HepG2 (cell line): ENCODE data around the gene CABP2. TPM values are rescaled to one million over a fixed set of nuclear protein-coding genes. Genes with fewer than 3 reads are reported as not detected.

Experiments used
- ATF7-NPFF ChIP-seq: sonication (generic); formaldehyde crosslinking; IDR thresholded peaks from 2 replicates; pipeline ENCODE4 v1.8.1; 2023; ENCODE audit warnings: mild to moderate bottlenecking, low read depth, missing genetic modification reagents, moderate library complexity
- HDAC2 ChIP-seq: sonication (generic); formaldehyde crosslinking; IDR thresholded peaks from 2 replicates; pipeline ENCODE4 v1.4.0; 2020; ENCODE audit warnings: missing genetic modification reagents
- HNF4G ChIP-seq, 2 experiments: sonication (generic) in 1 of 2; formaldehyde crosslinking in 1 of 2; IDR thresholded peaks; 2 replicates each; pipeline versions ENCODE4 v1.4.0 to v1.6.1; 2011 to 2020; ENCODE audit warnings: borderline replicate concordance in 2 of 2, low read depth in 2 of 2, mild to moderate bottlenecking in 2 of 2, low read length in 1 of 2, missing genetic modification reagents in 1 of 2, moderate library complexity in 1 of 2
- KDM3A ChIP-seq: IDR thresholded peaks from 2 replicates; pipeline ENCODE4 v1.6.1; 2018; ENCODE audit warnings: low read depth, missing compliant biosample characterization
- NR3C1 ChIP-seq: sonication (generic); formaldehyde crosslinking; IDR thresholded peaks from 2 replicates; pipeline ENCODE4 v1.4.0; 2020; ENCODE audit warnings: missing genetic modification reagents
- PRMT3 ChIP-seq: sonication (generic); formaldehyde crosslinking; IDR thresholded peaks from 2 replicates; pipeline ENCODE4 v1.8.1; 2022; ENCODE audit warnings: low read depth, mild to moderate bottlenecking, moderate library complexity, missing genetic modification reagents, borderline replicate concordance
- TAF15 ChIP-seq: fragments of 200-400 bp; formaldehyde crosslinking; IDR thresholded peaks from one replicate; pipeline ENCODE4 v1.6.1; 2018; ENCODE audit warnings: mild to moderate bottlenecking, low read depth, low read length; ENCODE audit not compliant: poor library complexity, severe bottlenecking
- ZFP90 ChIP-seq: sonication (generic); formaldehyde crosslinking; IDR thresholded peaks from 2 replicates; pipeline ENCODE4 v1.8.0; 2022; ENCODE audit warnings: missing genetic modification reagents, mild to moderate bottlenecking, inconsistent platforms, borderline replicate concordance
- ZNF3 ChIP-seq: IDR thresholded peaks from 2 replicates; pipeline ENCODE4 v1.7.0; 2017; ENCODE audit warnings: inconsistent platforms
- ZNF33A ChIP-seq: sonication (generic); formaldehyde crosslinking; IDR thresholded peaks from 2 replicates; pipeline ENCODE4 v1.5.1; 2020; ENCODE audit warnings: missing genetic modification reagents, mild to moderate bottlenecking, moderate library complexity, borderline replicate concordance
- ZNF354B ChIP-seq: sonication (generic); formaldehyde crosslinking; IDR thresholded peaks from 2 replicates; pipeline ENCODE4 v1.8.0; 2022; ENCODE audit warnings: mild to moderate bottlenecking, missing genetic modification reagents
- ZNF44 ChIP-seq: sonication (generic); formaldehyde crosslinking; IDR thresholded peaks from 2 replicates; pipeline ENCODE4 v1.5.1; 2020; ENCODE audit warnings: mild to moderate bottlenecking, missing genetic modification reagents
- ZNF572 ChIP-seq: sonication (generic); formaldehyde crosslinking; IDR thresholded peaks from 2 replicates; pipeline ENCODE4 v1.5.1; 2020; ENCODE audit warnings: mild to moderate bottlenecking, missing genetic modification reagents
- ZNF652 ChIP-seq: IDR thresholded peaks from 2 replicates; pipeline ENCODE4 v1.6.1; 2016; ENCODE audit warnings: low read depth, borderline replicate concordance
- ZNF788 ChIP-seq: sonication (generic); formaldehyde crosslinking; IDR thresholded peaks from 2 replicates; pipeline ENCODE4 v1.5.0; 2020; ENCODE audit warnings: mild to moderate bottlenecking, missing genetic modification reagents, borderline replicate concordance
- polyA plus RNA-seq, 8 experiments: library from polyadenylated mRNA; depleted of rRNA in 3 of 8; stranded (reverse) in 7 of 8; unstranded in 1 of 8; fragments of >200 nt; fragmentation: Illumina TruSeq in 4 of 8; extraction: Trizol in 4 of 8; gene quantifications; 2 replicates each; pipeline versions ENCODE4 v1.2.1 to v1.2.3, GENCODE V29; 2011 to 2016; ENCODE audit warnings: low read depth in 4 of 8, missing spikeins in 1 of 8, mixed read lengths in 1 of 8; ENCODE audit not compliant: insufficient read depth in 1 of 8
- total RNA-seq, 5 experiments: library from RNA; depleted of rRNA; stranded (reverse); fragments of >200 nt; fragmentation: Illumina TruSeq; extraction: Trizol; gene quantifications; 2 replicates each; pipeline ENCODE4 v1.2.3, GENCODE V29; 2016; ENCODE audit warnings: low read depth in 1 of 5
- TF ChIP-seq, protein P1 (sequence below), 2 experiments: sonication (generic) in 1 of 2; formaldehyde crosslinking in 1 of 2; IDR thresholded peaks; 2 replicates each; pipeline versions ENCODE4 v1.5.1 to v1.6.1; 2011 to 2020; ENCODE audit warnings: borderline replicate concordance in 1 of 2, low read depth in 1 of 2, low read length in 1 of 2, mild to moderate bottlenecking in 1 of 2, missing genetic modification reagents in 1 of 2, moderate library complexity in 1 of 2
- TF ChIP-seq, protein P2 (sequence below): sonication (generic); formaldehyde crosslinking; IDR thresholded peaks from 2 replicates; pipeline ENCODE4 v1.4.0; 2020; ENCODE audit warnings: missing genetic modification reagents
- TF ChIP-seq, protein P3 (sequence below): sonication (generic); formaldehyde crosslinking; IDR thresholded peaks from 2 replicates; pipeline ENCODE4 v1.9.0; 2021; ENCODE audit warnings: missing genetic modification reagents, borderline replicate concordance

The CABP2 gene
- total and polyA plus RNA-seq, 2 of the 13 experiments (the other 11 are each of a cell fraction or from before 2014, with no cell fraction given): not detected

DNA sequence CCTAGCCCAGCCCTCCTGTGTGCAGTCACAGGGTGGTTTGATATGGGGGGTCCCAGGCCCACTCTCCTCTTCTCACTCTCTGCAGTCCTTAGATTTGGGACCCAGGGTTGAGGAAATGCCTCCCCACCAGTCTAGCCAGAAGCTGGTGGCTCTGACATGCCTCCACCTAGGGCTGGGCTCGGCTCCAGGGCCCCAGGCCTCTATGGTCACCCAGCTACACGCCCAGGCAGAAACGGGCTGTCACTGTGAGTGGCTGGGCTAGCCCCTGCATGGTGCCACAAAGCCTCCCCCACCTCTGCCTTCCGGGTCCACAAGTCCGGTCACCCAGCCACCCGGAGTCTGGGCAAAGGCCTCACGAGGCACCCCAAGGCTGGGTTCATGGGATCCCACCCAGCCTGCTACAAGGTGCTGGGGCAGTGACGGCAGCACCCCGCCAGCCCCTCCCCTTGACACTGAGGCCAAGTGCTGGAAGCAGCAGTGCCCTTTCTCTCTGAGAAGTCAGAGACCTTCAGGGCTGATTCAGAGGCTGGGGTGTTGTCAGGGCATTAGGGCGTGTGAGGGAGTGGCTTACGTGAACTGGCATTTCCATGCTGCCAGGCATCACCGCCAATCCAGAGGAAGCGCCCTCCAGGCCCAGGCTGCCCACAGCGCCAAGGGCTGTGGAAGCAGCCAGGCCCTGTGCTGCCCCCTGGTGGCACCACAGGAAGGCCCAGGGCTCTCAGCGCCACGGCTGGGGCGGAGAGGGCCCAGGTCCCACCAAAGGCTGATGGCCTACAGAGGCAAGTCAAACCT is 17.4 kb downstream of the CABP2 start (continued):
- TF ChIP-seq, protein P1, sequence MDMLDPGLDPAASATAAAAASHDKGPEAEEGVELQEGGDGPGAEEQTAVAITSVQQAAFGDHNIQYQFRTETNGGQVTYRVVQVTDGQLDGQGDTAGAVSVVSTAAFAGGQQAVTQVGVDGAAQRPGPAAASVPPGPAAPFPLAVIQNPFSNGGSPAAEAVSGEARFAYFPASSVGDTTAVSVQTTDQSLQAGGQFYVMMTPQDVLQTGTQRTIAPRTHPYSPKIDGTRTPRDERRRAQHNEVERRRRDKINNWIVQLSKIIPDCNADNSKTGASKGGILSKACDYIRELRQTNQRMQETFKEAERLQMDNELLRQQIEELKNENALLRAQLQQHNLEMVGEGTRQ (IDR thresholded peaks at IDR 0.05; ENCODE audit: low read depth, low read length): no peak
- TF ChIP-seq, protein P1 (CRISPR knock-in tag; IDR thresholded peaks at IDR 0.05; ENCODE audit: borderline replicate concordance): no peak
- TF ChIP-seq ZNF3 (CRISPR knock-in tag): no peak
- TF ChIP-seq ZNF33A: no peak
- no peak for TF ChIP-seq HNF4G (IDR thresholded peaks at IDR 0.05; ENCODE audit: borderline replicate concordance, low read depth, low read length)
- TF ChIP-seq HNF4G (CRISPR knock-in tag; IDR thresholded peaks at IDR 0.05; ENCODE audit: borderline replicate concordance, low read depth): no peak
- TF ChIP-seq ZNF788 (CRISPR knock-in tag): peak; percentile 81; the same call in 1 of the 2 replicates
- TF ChIP-seq, protein P2, sequence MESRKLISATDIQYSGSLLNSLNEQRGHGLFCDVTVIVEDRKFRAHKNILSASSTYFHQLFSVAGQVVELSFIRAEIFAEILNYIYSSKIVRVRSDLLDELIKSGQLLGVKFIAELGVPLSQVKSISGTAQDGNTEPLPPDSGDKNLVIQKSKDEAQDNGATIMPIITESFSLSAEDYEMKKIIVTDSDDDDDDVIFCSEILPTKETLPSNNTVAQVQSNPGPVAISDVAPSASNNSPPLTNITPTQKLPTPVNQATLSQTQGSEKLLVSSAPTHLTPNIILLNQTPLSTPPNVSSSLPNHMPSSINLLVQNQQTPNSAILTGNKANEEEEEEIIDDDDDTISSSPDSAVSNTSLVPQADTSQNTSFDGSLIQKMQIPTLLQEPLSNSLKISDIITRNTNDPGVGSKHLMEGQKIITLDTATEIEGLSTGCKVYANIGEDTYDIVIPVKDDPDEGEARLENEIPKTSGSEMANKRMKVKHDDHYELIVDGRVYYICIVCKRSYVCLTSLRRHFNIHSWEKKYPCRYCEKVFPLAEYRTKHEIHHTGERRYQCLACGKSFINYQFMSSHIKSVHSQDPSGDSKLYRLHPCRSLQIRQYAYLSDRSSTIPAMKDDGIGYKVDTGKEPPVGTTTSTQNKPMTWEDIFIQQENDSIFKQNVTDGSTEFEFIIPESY: peak; percentile 94; the same call in 1 of the 2 replicates
- TF ChIP-seq NR3C1 (CRISPR knock-in tag): no peak
- TF ChIP-seq ZNF44 (CRISPR knock-in tag): no peak
- no peak for TF ChIP-seq ZNF354B (CRISPR knock-in tag)
- TF ChIP-seq HDAC2 (CRISPR knock-in tag): 0 out of 2 replicates have a peak, but pooled peaks have one; percentile 6
- no peak for TF ChIP-seq ATF7-NPFF (CRISPR knock-in tag)
- no peak for TF ChIP-seq ZNF652 (CRISPR knock-in tag)
- TF ChIP-seq, protein P3, sequence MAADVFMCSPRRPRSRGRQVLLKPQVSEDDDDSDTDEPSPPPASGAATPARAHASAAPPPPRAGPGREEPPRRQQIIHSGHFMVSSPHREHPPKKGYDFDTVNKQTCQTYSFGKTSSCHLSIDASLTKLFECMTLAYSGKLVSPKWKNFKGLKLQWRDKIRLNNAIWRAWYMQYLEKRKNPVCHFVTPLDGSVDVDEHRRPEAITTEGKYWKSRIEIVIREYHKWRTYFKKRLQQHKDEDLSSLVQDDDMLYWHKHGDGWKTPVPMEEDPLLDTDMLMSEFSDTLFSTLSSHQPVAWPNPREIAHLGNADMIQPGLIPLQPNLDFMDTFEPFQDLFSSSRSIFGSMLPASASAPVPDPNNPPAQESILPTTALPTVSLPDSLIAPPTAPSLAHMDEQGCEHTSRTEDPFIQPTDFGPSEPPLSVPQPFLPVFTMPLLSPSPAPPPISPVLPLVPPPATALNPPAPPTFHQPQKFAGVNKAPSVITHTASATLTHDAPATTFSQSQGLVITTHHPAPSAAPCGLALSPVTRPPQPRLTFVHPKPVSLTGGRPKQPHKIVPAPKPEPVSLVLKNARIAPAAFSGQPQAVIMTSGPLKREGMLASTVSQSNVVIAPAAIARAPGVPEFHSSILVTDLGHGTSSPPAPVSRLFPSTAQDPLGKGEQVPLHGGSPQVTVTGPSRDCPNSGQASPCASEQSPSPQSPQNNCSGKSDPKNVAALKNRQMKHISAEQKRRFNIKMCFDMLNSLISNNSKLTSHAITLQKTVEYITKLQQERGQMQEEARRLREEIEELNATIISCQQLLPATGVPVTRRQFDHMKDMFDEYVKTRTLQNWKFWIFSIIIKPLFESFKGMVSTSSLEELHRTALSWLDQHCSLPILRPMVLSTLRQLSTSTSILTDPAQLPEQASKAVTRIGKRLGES (CRISPR knock-in tag): no peak
- TF ChIP-seq ZFP90 (CRISPR knock-in tag): no peak
- TF ChIP-seq ZNF572 (CRISPR knock-in tag): 0 out of 2 replicates have a peak, but pooled peaks have one; percentile 58
- no peak for TF ChIP-seq PRMT3 (CRISPR knock-in tag)
- no peak for TF ChIP-seq TAF15
- peak; percentile 84; the same call in 1 of the 2 replicates for TF ChIP-seq KDM3A (CRISPR knock-in tag)
